Psoas muscle (tissue), 8 donors: ENCODE results near the gene AMBRA1. TPM values are rescaled to one million over a fixed set of nuclear protein-coding genes. Genes with fewer than 3 reads are reported as not detected.
A peak's percentile ranks its signal among the peaks of the same experiment; 100 is the strongest.

Experiments
- ATAC-seq, 4 donors: fragments of 200-7000 bp; cut with Tn5 transposase; one replicate each; pipeline ENCODE4 v1.9.1; 2020; ENCODE audit warnings: moderate library complexity in 3 of 4, mild to moderate bottlenecking in 2 of 4
- DNase-seq, 2 donors: peaks; one replicate each; pipeline ENCODE4 v3.0.0-alpha.2; 2020
- H3K27ac ChIP-seq: fragments of 200-600 bp; one replicate; pipeline ENCODE4 v1.8.0; 2022
- H3K27me3 ChIP-seq, 3 donors: fragments of 200-600 bp in 1 of 3; one replicate each; pipeline versions ENCODE4 v1.6.1 to v1.8.0; 2013 to 2022; ENCODE audit warnings: low read length in 2 of 3, mild to moderate bottlenecking in 2 of 3, moderate library complexity in 1 of 3; ENCODE audit not compliant: insufficient read depth in 3 of 3
- H3K36me3 ChIP-seq, 2 donors: fragments of 200-600 bp in 1 of 2; one replicate each; pipeline versions ENCODE4 v1.6.1 to v1.8.0; 2013 to 2022; ENCODE audit warnings: low read depth in 1 of 2, mild to moderate bottlenecking in 1 of 2, moderate library complexity in 1 of 2; ENCODE audit not compliant: insufficient read depth in 1 of 2
- H3K4me1 ChIP-seq: fragments of 200-600 bp; one replicate; pipeline ENCODE4 v1.8.0; 2022
- H3K4me3 ChIP-seq: fragments of 200-600 bp; one replicate; pipeline ENCODE4 v1.8.0; 2022; ENCODE audit warnings: mild to moderate bottlenecking
- H3K9me3 ChIP-seq: fragments of 200-600 bp; one replicate; pipeline ENCODE4 v1.8.0; 2022
- CTCF ChIP-seq: fragments of 200-600 bp; IDR thresholded peaks from one replicate; pipeline ENCODE4 v1.8.0; 2022; ENCODE audit warnings: antibody characterized with exemption
- WGBS, 3 donors: extraction: QIAGEN DNeasy Blood & Tissue Kit; methylation state at CpG; one replicate each; pipeline versions ENCODE4 v1.1.6 to v1.1.7; 2013; 5-methylcytosine and 5-hydroxymethylcytosine counted together
- intact Hi-C, 2 donors: fragments of 100-400 bp; cut with DNase I; formaldehyde crosslinking; loops; one replicate each; pipeline versions ENCODE4 v1.11.0 to v1.14.2; 2022
- polyA plus RNA-seq, 3 donors: library from polyadenylated mRNA; stranded (reverse); fragments of 200-250 nt; gene quantifications; one replicate each; pipeline ENCODE4 v1.2.3, GENCODE V29; 2013
- total RNA-seq, 4 donors: library from RNA; stranded (reverse); fragmentation: NEBNext Ultra II Directional in 2 of 4; extraction: Animal tissue kit (Norgen Biotek cat#: 25700) in 2 of 4; gene quantifications; one replicate each; pipeline versions ENCODE4 v1.2.1 to v1.2.4, GENCODE V29; 2021 to 2023
- donor health status: healthy with polysubstance abuse.
- donor health status: DM: no; HTN: no; CAD: no; lungs with moderate emphysema.
- donor health status: Bipolar disorder and iron deficiency.
- donor health status: healthy.
- donor health status: DM: yes; HTN: yes; CAD: no.
- donor health status: DM: no; HTN: no; CAD: no.
- donor health status: DM: no; HTN: no; CAD: no.
- donor health status: DM: yes; HTN: yes; CAD: no.

The AMBRA1 gene
- total and polyA plus RNA-seq, 7 donors = 5.1 to 23.5 (median 10.8) TPM

- ATAC-seq (no peak), DNase-seq (no peak)
- no peak overlapping the region for H3K4me3 ChIP-seq
- H3K36me3 ChIP-seq = no peaks in the 10 kb centered on the region
- 76 to 84% (median 82%) methylated on average over 8 of the region's 8 CpGs for WGBS, 3 donors
- no peaks in the 10 kb centered on the region for H3K9me3 ChIP-seq
- no peak for TF ChIP-seq CTCF
- H3K27me3 ChIP-seq = no peaks in the 10 kb centered on the region
- H3K27ac ChIP-seq = peak overlapping the region; percentile 69
- H3K4me1 ChIP-seq = peaks cover 33% of the 10 kb centered on the region
- intact Hi-C loops = loop anchor here (2.0 to 5.0 kb wide), 2 partner anchors 20 to 586 kb away; partner anchors contain the start of gene CSTPP1 (in 1 of the 2)
These were observed 242.7 kb downstream of the AMBRA1 start for GRCh38 chr11:46351148-46351547.

DNA sequence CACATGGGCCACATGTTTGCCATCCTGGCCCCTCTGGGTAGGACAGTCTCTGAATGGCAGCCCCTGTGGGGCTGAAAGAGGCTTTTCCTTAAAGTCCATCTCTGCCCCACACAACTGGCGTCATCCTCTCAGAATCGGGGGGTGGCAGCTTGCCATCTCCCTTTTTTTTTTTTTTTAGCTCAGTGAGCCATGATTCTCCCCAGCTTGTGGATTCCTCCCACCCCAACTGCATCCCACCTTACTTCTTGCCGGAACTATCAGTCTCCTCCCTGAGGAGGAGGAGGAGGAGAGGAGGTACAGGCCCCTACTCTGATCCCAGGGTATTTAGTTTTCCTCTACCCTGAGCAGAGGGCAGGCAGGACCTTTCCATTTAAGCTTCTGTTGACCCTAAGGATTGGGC, 243.1 kb downstream of the AMBRA1 start:
- peaks cover 33% of the 10 kb centered on the region for H3K4me1 ChIP-seq
- ATAC-seq (no peak), DNase-seq (no peak)
- no peak for TF ChIP-seq CTCF
- peak overlapping the region; percentile 69 for H3K27ac ChIP-seq
- H3K9me3 ChIP-seq = no peaks in the 10 kb centered on the region
- intact Hi-C loops = loop anchor here (2.0 to 5.0 kb wide), 2 partner anchors 20 to 587 kb away; partner anchors contain the start of gene CSTPP1 (in 1 of the 2)
- 63 to 71% (median 67%) methylated on average over 3 of the region's 3 CpGs for WGBS, 3 donors
- H3K4me3 ChIP-seq = no peak overlapping the region
- H3K27me3 ChIP-seq = no peaks in the 10 kb centered on the region
- no peaks in the 10 kb centered on the region for H3K36me3 ChIP-seq

DNA sequence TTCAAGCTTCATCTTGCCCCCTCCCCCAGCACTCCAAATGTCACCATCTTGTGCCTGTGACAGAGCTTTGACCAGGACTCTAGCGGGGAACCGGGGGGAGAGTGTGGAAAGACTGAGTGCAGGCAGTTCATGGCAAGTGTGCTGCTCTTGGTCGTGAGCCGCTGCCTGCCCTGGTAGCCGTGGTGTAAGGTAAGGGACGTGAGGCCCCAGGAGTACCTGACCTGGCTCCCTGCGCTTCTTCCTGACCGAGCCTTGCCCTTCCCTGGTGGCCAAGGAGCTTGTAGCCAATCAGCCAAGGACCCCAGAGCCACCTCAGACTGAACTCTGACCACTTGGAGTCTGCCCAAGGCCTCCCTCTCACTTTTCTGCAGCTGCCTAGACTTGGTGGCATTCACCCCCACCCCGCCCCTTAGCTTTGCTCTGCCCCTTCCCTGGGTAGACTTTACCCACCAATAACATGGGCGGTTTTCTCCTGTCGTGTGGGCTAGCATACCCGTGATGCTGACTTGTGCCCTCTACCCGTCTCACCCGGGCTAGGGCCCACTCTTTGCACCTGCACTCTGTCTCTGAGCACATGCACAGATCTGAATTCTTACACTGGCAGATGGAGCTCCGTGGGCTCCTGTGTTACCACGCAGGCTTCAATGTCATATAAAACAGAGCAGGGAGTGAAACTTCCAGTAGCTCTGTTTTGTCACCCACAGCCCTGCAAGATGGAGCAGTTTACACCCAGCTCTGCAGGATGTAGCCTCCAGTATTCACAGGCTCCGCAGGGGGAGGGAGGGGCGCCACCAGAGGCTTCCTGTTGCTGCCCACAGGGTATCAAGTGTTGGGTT, 245.0 kb downstream of the AMBRA1 start:
- DNase-seq (no peak), ATAC-seq (no peak)
- H3K36me3 ChIP-seq = no peaks in the 10 kb centered on the region
- H3K4me1 ChIP-seq = peaks cover 33% of the 10 kb centered on the region
- intact Hi-C loops = no loop called here
- H3K27ac ChIP-seq = no peak overlapping the region
- H3K9me3 ChIP-seq = no peaks in the 10 kb centered on the region
- H3K27me3 ChIP-seq = no peaks in the 10 kb centered on the region
- peak overlapping the region; percentile 74 for H3K4me3 ChIP-seq
- no peak for TF ChIP-seq CTCF
- 67 to 70% (median 69%) methylated on average over 18 of the region's 18 CpGs for WGBS, 3 donors

DNA sequence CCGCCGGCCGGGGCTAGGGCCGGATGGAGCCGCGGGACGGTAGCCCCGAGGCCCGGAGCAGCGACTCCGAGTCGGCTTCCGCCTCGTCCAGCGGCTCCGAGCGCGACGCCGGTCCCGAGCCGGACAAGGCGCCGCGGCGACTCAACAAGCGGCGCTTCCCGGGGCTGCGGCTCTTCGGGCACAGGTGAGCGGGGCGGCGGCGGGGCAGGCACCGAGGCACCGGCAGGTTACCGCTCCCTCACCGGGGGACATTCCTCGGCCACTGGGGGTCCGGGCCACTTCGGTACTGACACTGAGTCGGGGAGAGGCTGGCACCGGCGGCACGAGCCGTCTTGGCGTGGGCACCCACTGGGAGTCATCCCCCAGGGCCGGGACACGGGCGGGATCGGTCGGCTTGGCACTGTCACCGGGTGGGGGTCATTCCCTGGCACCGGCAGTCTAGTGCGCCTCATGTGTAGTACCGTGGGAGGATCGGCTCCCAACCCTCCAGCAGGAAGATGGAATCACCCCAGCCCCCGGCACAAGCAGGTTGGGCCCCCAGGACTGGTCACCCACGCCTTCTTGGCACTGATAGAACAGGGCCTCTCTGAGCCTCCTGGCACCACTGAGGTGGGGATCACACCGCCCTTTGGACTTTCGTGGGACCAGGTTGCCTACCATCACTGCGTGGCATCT, 246.0 kb downstream of the AMBRA1 start:
- peak in 3 of 4 donors; percentile 0 to 4 (median 1) for ATAC-seq
- no peaks in the 10 kb centered on the region for H3K27me3 ChIP-seq
- intact Hi-C loops = no loop called here
- H3K36me3 ChIP-seq = no peaks in the 10 kb centered on the region
- peaks cover 30% of the 10 kb centered on the region for H3K4me1 ChIP-seq
- peak overlapping the region; percentile 74 for H3K4me3 ChIP-seq
- H3K27ac ChIP-seq = peak overlapping the region; percentile 74
- peak; percentile 54 to 74 for DNase-seq
- WGBS, 3 donors = 3 to 23% (median 16%) methylated on average over 41 to 63 of the region's 63 CpGs
- TF ChIP-seq CTCF = no peak
- no peaks in the 10 kb centered on the region for H3K9me3 ChIP-seq
